ENCODE measurements around the gene SYT2. TPM values are rescaled to one million over a fixed set of nuclear protein-coding genes. Genes with fewer than 3 reads are reported as not detected.
A peak's percentile ranks its signal among the peaks of the same experiment; 100 is the strongest.
"Not testable (repeated sequence)": the region's sequence is repeated elsewhere in the genome, so short reads cannot be mapped to it uniquely, and the experiment has no call there.

SYT2 gene
- total RNA-seq, 1 donor from 2014 or later = 0.07 TPM

GRCh38 chr1:202613571-202613970 lies 96.7 kb downstream of the SYT2 start:
- peaks cover 4% of the 10 kb centered on the region for H3K9me3 Mint-ChIP-seq (ENCODE audit: low read depth)
- no peak for TF ChIP-seq CTCF (IDR thresholded peaks at IDR 0.05)
- no peak overlapping the region for H3K27ac Mint-ChIP-seq (ENCODE audit: unreplicated experiment)
- peaks cover 48% of the 10 kb centered on the region for H3K4me1 Mint-ChIP-seq (ENCODE audit: low read depth)
- no peak overlapping the region for H3K4me3 Mint-ChIP-seq (ENCODE audit: unreplicated experiment)
- H3K27me3 Mint-ChIP-seq (ENCODE audit: low read depth) = no peaks in the 10 kb centered on the region
- no peaks in the 10 kb centered on the region for H3K36me3 Mint-ChIP-seq (ENCODE audit: low read depth)
- no peak for DNase-seq (ENCODE audit: low spot score)

GRCh38 chr1:202612036-202612435 lies 98.2 kb downstream of the SYT2 start:
- not testable (repeated sequence) for DNase-seq (ENCODE audit: low spot score); H3K27ac Mint-ChIP-seq (ENCODE audit: unreplicated experiment); H3K27me3 Mint-ChIP-seq (ENCODE audit: low read depth); H3K9me3 Mint-ChIP-seq (ENCODE audit: low read depth); H3K36me3 Mint-ChIP-seq (ENCODE audit: low read depth); H3K4me3 Mint-ChIP-seq (ENCODE audit: unreplicated experiment)
- peaks cover 33% of the 10 kb centered on the region for H3K4me1 Mint-ChIP-seq (ENCODE audit: low read depth)

- Mint-ChIP-seq H3K27ac (ENCODE audit: unreplicated experiment) (no peak overlapping the region), H3K4me3 (ENCODE audit: unreplicated experiment) (no peak overlapping the region), H3K4me1 (ENCODE audit: low read depth) (no peaks in the 10 kb centered on the region), H3K27me3 (ENCODE audit: low read depth) (peaks cover 17% of the 10 kb centered on the region), H3K9me3 (ENCODE audit: low read depth) (no peaks in the 10 kb centered on the region), H3K36me3 (ENCODE audit: low read depth) (peaks cover 3% of the 10 kb centered on the region)
- no peak for TF ChIP-seq CTCF (IDR thresholded peaks at IDR 0.05)
- no peak for DNase-seq (ENCODE audit: low spot score)
These were observed 104.7 kb downstream of the SYT2 start for GRCh38 chr1:202605515-202605914.

GRCh38 chr1:202603435-202603834 lies 106.8 kb downstream of the SYT2 start:
- Mint-ChIP-seq H3K27me3 (ENCODE audit: low read depth) (peaks cover 18% of the 10 kb centered on the region), H3K36me3 (ENCODE audit: low read depth) (peaks cover 3% of the 10 kb centered on the region), H3K4me3 (ENCODE audit: unreplicated experiment) (no peak overlapping the region), H3K4me1 (ENCODE audit: low read depth) (peaks cover 4% of the 10 kb centered on the region), H3K9me3 (ENCODE audit: low read depth) (no peaks in the 10 kb centered on the region), H3K27ac (ENCODE audit: unreplicated experiment) (no peak overlapping the region)
- DNase-seq (ENCODE audit: low spot score) = no peak
- TF ChIP-seq CTCF (IDR thresholded peaks at IDR 0.05) = no peak

GRCh38 chr1:202600432-202601041 lies 109.7 kb downstream of the SYT2 start:
- H3K4me3 Mint-ChIP-seq (ENCODE audit: unreplicated experiment) = no peak overlapping the region
- peaks cover 4% of the 10 kb centered on the region for H3K4me1 Mint-ChIP-seq (ENCODE audit: low read depth)
- peak; percentile 19 for TF ChIP-seq CTCF (IDR thresholded peaks at IDR 0.05)
- DNase-seq (ENCODE audit: low spot score) = no peak
- no peak overlapping the region for H3K27ac Mint-ChIP-seq (ENCODE audit: unreplicated experiment)
- H3K9me3 Mint-ChIP-seq (ENCODE audit: low read depth) = no peaks in the 10 kb centered on the region
- H3K27me3 Mint-ChIP-seq (ENCODE audit: low read depth) = peaks cover 14% of the 10 kb centered on the region
- peaks cover 3% of the 10 kb centered on the region for H3K36me3 Mint-ChIP-seq (ENCODE audit: low read depth)

Data from chondrocyte (in vitro differentiated cells).